ENCODE data around the gene MPHOSPH8. TPM values are rescaled to one million over a fixed set of nuclear protein-coding genes. Genes with fewer than 3 reads are reported as not detected.

MPHOSPH8 gene
- total and polyA plus RNA-seq, 2 donors (not counting 1 experiment from before 2014, with no cell fraction given) = 18.3 to 18.8 TPM

DNA sequence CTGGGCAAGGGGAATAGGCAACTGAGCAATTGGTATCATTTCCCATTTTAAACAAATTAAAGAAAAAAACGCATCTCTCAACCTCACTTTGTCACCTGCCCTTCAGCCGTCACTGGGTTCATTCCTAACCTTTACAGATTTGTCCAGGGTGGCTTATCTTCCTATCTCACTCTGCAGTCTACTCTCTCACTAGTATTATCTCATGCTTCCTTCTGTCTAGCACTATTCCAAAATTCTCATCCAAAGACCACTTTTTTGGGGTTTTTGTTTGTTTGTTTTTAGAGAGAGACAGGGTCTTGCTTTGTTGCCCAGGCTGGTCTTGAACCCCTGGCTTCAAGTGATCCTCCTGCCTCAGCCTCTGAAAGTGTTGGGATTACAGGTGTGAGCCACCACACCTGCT lies 26.7 kb upstream of the MPHOSPH8 start:
- no peak for DNase-seq (ENCODE audit: low read depth in 2 of 2)
- no peak overlapping the region for H3K27ac ChIP-seq (ENCODE audit: insufficient read depth, low read length)
- TF ChIP-seq CTCF (conservative IDR thresholded peaks at IDR 0.05 in 1 of 2, IDR thresholded peaks at IDR 0.05 in 1 of 2; ENCODE audit: low read depth in 1 of 2, low read length in 2 of 2) = no peak
- no peak for TF ChIP-seq EZH2 (IDR thresholded peaks at IDR 0.05; ENCODE audit: low read length, missing control alignments)
- H3K27me3 ChIP-seq (ENCODE audit: control insufficient read depth, insufficient read depth, low read length) = no peaks in the 10 kb centered on the region
- no peak overlapping the region for H2AFZ ChIP-seq (ENCODE audit: low read length)
- H3K4me2 ChIP-seq (ENCODE audit: extremely low read depth, insufficient read depth, low read length) = no peak overlapping the region
- no peak overlapping the region for H3K9ac ChIP-seq (ENCODE audit: insufficient read depth, low read length)
- H3K4me1 ChIP-seq (ENCODE audit: control insufficient read depth, extremely low read depth, insufficient read depth, low read length) = no peaks in the 10 kb centered on the region
- peaks cover 2% of the 10 kb centered on the region for H3K79me2 ChIP-seq (ENCODE audit: control insufficient read depth, insufficient read depth, low read length)
- H3K36me3 ChIP-seq (ENCODE audit: control insufficient read depth, insufficient read depth, low read length) = no peaks in the 10 kb centered on the region
- H3K9me3 ChIP-seq (ENCODE audit: control insufficient read depth, insufficient read depth, low read depth, low read length) = no peaks in the 10 kb centered on the region
- no peaks in the 10 kb centered on the region for H4K20me1 ChIP-seq (ENCODE audit: control insufficient read depth, extremely low read depth, insufficient read depth, low read length)
- no peak overlapping the region for H3K4me3 ChIP-seq (replicated peaks in 1 of 4; ENCODE audit: control extremely low read depth in 1 of 4, insufficient read depth in 1 of 4, low read depth in 3 of 4, low read length in 4 of 4)

DNA sequence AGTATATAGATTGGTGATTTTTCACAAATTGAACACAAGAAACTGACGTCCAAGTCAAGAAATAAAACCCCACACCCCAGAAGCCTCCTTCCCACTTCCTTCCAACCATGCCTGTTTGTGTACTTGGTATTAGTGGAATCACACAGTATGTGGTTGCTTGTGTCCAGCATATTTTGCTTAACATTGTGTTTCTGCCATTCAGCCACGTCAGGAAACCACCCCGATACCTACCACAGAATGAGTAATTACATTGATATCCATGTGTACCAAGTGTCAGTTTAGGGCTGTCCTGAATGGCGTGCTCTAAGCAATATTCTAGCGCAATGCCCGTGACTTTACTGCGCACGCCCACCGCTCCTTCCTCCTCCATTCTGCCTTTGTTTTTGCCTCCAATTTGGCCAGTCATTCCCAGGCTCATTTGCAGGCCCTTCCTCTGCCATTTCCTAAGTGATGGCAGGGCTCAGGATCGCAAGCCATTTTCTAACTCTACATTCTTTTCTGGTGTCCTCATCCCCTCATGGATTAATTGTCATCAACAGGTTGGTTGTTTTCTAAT lies 25.9 kb upstream of the MPHOSPH8 start:
- no peaks in the 10 kb centered on the region for H4K20me1 ChIP-seq (ENCODE audit: control insufficient read depth, extremely low read depth, insufficient read depth, low read length)
- H3K36me3 ChIP-seq (ENCODE audit: control insufficient read depth, insufficient read depth, low read length) = no peaks in the 10 kb centered on the region
- no peak for TF ChIP-seq CTCF (conservative IDR thresholded peaks at IDR 0.05 in 1 of 2, IDR thresholded peaks at IDR 0.05 in 1 of 2; ENCODE audit: low read depth in 1 of 2, low read length in 2 of 2)
- no peak for TF ChIP-seq EZH2 (IDR thresholded peaks at IDR 0.05; ENCODE audit: low read length, missing control alignments)
- no peaks in the 10 kb centered on the region for H3K4me1 ChIP-seq (ENCODE audit: control insufficient read depth, extremely low read depth, insufficient read depth, low read length)
- H3K27ac ChIP-seq (ENCODE audit: insufficient read depth, low read length) = no peak overlapping the region
- peaks cover 2% of the 10 kb centered on the region for H3K79me2 ChIP-seq (ENCODE audit: control insufficient read depth, insufficient read depth, low read length)
- no peak overlapping the region for H3K4me2 ChIP-seq (ENCODE audit: extremely low read depth, insufficient read depth, low read length)
- no peak overlapping the region for H2AFZ ChIP-seq (ENCODE audit: low read length)
- DNase-seq (ENCODE audit: low read depth in 2 of 2) = peak in 1 of 2 donors; percentile 35
- H3K9me3 ChIP-seq (ENCODE audit: control insufficient read depth, insufficient read depth, low read depth, low read length) = no peaks in the 10 kb centered on the region
- H3K9ac ChIP-seq (ENCODE audit: insufficient read depth, low read length) = no peak overlapping the region
- no peaks in the 10 kb centered on the region for H3K27me3 ChIP-seq (ENCODE audit: control insufficient read depth, insufficient read depth, low read length)
- no peak overlapping the region for H3K4me3 ChIP-seq (replicated peaks in 1 of 4; ENCODE audit: control extremely low read depth in 1 of 4, insufficient read depth in 1 of 4, low read depth in 3 of 4, low read length in 4 of 4)

GRCh38 chr13:19618977-19619376 lies 14.5 kb upstream of the MPHOSPH8 start:
- H3K4me1 ChIP-seq (ENCODE audit: control insufficient read depth, extremely low read depth, insufficient read depth, low read length) = no peaks in the 10 kb centered on the region
- H4K20me1 ChIP-seq (ENCODE audit: control insufficient read depth, extremely low read depth, insufficient read depth, low read length) = no peaks in the 10 kb centered on the region
- no peaks in the 10 kb centered on the region for H3K27me3 ChIP-seq (ENCODE audit: control insufficient read depth, insufficient read depth, low read length)
- TF ChIP-seq EZH2 (IDR thresholded peaks at IDR 0.05; ENCODE audit: low read length, missing control alignments) (no peak), CTCF (conservative IDR thresholded peaks at IDR 0.05 in 1 of 2, IDR thresholded peaks at IDR 0.05 in 1 of 2; ENCODE audit: low read depth in 1 of 2, low read length in 2 of 2) (peak; percentile 87 to 90)
- no peak overlapping the region for H2AFZ ChIP-seq (ENCODE audit: low read length)
- no peak overlapping the region for H3K4me3 ChIP-seq (replicated peaks in 1 of 4; ENCODE audit: control extremely low read depth in 1 of 4, insufficient read depth in 1 of 4, low read depth in 3 of 4, low read length in 4 of 4)
- no peak overlapping the region for H3K27ac ChIP-seq (ENCODE audit: insufficient read depth, low read length)
- no peaks in the 10 kb centered on the region for H3K9me3 ChIP-seq (ENCODE audit: control insufficient read depth, insufficient read depth, low read depth, low read length)
- no peak overlapping the region for H3K9ac ChIP-seq (ENCODE audit: insufficient read depth, low read length)
- no peak overlapping the region for H3K4me2 ChIP-seq (ENCODE audit: extremely low read depth, insufficient read depth, low read length)
- DNase-seq (ENCODE audit: low read depth in 2 of 2) = peak; percentile 10 to 54
- no peaks in the 10 kb centered on the region for H3K79me2 ChIP-seq (ENCODE audit: control insufficient read depth, insufficient read depth, low read length)
- no peaks in the 10 kb centered on the region for H3K36me3 ChIP-seq (ENCODE audit: control insufficient read depth, insufficient read depth, low read length)

All from fibroblast of lung (primary cell).